GM21367 (cell line): ENCODE measurements around the gene GTSE1.

Source experiments
- ATAC-seq: cut with Tn5 transposase; IDR thresholded peaks from one replicate; pipeline ENCODE4 v1.9.1; 2021; ENCODE audit not compliant: unreplicated experiment

Gene GTSE1

GRCh38 chr22:46327691-46328465 lies 31.2 kb downstream of the GTSE1 start:
- no peak for ATAC-seq

DNA sequence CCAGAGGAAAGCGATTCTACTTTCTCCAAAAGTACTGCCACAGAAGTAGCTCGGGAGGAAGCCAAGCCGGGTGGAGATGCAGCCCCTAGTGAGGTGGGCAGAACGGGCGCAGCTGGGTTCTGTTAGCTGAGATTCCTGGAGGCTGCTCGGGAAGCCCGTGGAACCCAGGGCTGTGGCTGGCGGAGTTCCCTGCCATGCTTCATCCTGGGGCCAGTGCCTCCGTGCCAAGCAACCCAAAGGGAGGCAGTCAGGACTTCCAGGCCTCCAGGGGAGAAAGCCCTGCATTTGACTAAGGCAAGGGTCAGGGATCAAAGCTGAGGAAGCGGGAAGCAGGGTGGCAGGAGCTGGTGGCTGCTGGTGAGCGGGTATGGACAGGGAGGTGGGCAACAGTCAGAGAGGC lies 32.1 kb downstream of the GTSE1 start:
- ATAC-seq = no peak

DNA sequence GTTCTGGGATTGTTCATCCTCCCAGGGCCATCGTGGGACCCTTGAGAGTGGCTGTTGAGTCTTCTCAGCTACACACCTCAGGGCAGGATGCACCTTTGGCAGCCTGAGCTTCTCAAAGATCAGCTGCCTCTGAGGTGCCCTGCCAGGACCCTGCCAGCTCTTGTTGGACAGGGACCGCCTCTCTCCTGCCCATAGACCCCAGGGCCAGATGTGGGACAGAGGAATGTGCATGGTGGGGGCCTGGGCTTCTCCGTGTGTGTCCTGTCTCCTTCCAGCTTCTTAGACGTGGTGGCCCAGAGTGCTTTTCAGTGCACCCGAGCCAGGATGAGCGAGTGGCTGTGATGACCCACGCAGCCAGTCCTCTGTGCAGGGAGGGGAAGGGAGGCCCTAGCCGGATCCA lies 32.9 kb downstream of the GTSE1 start:
- no peak for ATAC-seq

GRCh38 chr22:46330426-46330825 lies 33.8 kb downstream of the GTSE1 start:
- no peak for ATAC-seq

DNA sequence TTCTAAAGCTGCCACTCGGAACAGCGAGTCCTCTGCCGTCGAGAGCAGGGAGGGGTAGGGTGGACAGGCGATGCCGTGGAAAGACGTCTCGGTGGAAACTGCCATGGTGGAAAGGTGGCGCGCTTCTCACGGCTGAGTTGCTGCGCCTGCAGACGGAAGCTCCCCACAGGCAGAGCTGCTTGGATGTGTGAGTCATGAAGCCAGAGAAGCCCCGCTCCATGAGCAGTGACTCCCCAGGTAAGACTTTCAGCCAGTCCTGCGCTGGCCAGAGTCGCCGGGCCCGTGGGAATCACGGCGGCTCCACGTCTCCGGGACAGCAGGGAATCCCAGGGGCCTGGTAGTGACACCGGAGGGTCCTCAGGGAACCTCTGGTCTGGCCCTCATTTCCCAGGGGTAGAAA lies 34.8 kb downstream of the GTSE1 start:
- ATAC-seq = no peak

- peak; percentile 60 for ATAC-seq
Observed at GRCh38 chr22:46335201-46336118, 38.8 kb downstream of the GTSE1 start, which contains the start of gene TRMU. TRMU (plus strand) TSS chr22:46335714; CDS start chr22:46335765, 51 bp downstream.

DNA sequence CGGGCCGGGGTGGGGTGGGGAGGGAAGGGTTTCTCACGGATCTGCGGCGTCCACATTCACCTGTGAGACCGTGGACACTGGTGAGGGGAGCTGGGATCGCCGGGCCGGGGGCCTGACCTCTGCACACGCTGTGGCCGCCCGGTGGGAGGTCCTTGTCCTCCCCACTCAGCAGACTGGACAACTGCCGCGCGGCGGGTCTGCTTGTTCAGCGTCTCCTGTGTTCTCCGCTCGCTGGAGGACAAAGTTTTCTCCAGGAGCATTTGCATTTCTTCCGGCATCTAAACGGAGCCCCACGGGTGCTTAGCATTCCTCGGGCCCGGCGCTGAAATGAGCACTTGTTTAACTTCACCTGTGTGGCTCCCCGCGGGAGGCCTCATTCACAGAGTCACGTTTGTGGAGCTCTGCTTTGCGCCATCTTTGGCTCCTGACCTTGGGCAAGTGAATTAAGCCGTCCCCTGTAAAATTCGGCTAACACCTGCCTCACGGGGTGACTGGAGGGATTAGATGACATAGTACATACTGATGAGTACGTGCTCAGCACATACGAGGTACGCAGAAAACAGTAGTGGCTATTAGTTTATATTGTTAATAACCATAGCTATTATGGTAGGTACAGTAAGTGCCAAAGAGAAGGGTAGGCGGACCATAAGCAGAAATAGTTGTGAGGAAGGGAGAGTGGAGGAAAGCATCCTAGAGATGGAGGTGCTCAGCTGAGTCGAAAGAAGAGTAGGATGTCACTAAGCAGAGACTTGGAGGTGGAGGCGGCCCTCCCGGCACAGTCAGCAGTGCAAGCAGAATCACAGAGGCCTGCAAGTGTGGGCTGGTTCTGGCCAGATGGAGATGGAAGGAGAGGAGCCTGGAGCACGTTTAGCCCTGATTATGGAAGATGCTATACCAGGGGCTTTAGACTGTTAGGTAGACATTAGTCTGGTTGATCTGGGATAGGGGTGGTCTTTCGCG lies 39.7 kb downstream of the GTSE1 start:
- ATAC-seq = peak; percentile 11

GRCh38 chr22:46337870-46338269 lies 41.2 kb downstream of the GTSE1 start:
- ATAC-seq = no peak

- no peak for ATAC-seq
Observed at GRCh38 chr22:46338636-46339035, 42.0 kb downstream of the GTSE1 start.

- ATAC-seq = no peak
Observed at GRCh38 chr22:46339956-46340355, 43.3 kb downstream of the GTSE1 start.

DNA sequence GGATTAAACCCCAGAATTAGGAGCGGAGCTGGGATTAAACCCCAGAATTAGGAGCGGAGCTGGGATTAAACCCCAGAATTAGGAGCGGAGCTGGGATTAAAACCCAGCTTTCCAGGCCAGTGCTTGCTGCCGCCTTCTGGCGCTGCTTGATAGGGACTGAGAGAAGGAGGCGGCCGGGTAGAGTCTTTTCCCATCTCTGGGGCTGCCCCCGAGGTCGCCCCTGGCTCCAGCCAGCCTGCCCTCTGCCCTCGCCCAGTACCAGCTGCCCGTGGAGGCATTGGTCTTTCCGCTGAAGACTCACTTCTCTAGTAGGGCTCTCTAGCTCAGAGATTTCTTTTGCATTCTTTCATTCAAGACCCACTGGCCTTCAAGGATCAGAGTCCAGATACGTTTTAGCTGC lies 44.0 kb downstream of the GTSE1 start:
- ATAC-seq = no peak

GRCh38 chr22:46346680-46347405 lies 50.2 kb downstream of the GTSE1 start:
- no peak for ATAC-seq

- no peak for ATAC-seq
Observed at GRCh38 chr22:46347646-46348045, 51.0 kb downstream of the GTSE1 start.

DNA sequence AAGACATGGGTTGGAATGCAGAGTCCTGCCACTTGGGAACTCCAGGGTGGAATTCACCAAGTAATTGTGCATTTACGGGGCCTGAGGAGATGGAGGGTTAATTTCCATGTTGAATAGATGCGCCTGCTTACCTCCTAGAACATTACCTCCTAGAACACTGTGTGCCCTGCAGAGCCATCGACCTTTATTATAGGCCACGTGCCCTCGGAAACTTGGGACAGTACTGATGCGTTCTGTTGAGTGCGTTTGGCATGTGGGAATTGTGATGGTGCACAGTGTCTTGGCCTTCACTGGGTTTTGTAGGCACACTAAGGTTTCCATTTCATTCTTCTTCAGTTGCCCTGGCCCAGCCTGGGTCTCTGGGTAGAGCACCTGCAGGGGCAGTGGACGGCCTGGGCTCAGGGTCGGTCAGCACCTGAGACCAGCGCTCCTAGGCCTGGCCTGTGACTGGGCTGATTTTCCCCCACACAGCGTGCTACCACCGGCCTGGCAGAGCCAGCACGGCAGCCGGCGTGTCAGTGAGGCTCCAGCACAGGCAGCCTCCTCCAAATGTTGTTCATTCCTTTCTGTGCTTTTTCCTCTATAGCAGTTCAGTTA lies 51.5 kb downstream of the GTSE1 start:
- no peak for ATAC-seq

DNA sequence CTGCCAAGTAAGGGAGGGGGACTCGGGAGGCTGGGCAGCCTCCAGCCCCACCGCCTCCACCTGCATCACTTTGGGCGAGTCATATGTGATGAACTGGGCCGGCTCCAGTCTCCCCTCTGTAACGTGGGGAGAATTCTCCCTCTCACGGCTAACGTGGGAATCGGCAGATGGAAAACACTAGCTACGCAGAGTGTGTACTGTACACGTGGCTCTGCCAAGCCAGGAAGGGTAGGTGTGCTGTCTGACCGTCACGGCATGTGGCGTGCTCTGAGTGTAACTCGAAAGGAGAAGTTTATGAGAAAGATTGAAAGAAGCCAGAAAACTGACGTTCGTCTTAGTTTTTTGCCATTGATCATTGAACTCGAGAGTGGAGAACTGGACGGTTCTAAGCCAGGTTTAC lies 52.6 kb downstream of the GTSE1 start:
- no peak for ATAC-seq

- no peak for ATAC-seq
Observed at GRCh38 chr22:46349681-46350080, 53.0 kb downstream of the GTSE1 start.

DNA sequence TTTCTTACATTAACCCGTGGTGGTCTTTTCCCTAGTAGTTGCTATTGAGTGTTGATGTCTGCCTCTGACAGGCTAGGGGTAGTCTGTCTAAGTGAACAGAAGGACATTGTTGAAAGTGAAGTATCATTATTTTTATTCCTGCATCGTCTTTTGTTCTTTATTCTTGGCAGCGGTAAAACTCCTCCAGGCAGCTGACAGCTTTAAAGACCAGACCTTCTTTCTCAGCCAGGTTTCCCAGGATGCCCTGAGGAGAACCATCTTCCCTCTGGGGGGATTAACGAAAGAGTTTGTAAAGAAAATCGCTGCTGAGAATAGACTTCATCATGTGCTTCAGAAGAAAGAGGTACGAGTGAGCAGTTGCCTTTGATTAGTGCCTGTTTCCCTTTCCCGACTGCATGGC lies 53.5 kb downstream of the GTSE1 start:
- no peak for ATAC-seq

DNA sequence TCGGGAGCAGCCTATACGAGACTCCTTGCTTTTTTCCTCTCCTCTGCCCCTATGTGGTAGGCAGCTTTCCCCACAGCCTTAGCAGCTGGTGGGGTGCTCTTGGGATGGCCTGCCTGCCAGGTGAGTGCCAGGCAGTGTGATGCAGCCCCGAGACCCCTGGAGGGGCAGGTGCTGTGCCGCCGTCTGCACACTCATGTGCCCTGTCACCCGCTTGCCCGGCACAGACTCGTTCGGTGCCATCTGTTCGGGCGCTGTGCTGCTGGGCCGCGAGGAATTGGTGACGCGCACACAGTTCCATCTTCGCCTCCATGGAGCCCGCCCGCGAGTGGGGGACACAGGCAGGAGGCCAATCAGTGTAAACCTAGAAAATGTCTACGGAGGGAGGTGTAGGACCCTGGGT lies 54.0 kb downstream of the GTSE1 start:
- no peak for ATAC-seq

GRCh38 chr22:46351131-46351735 lies 54.6 kb downstream of the GTSE1 start:
- ATAC-seq = no peak
